ENCODE results near the gene POMT2. TPM values are rescaled to one million over a fixed set of nuclear protein-coding genes. Genes with fewer than 3 reads are reported as not detected.

Gene POMT2, protein sequence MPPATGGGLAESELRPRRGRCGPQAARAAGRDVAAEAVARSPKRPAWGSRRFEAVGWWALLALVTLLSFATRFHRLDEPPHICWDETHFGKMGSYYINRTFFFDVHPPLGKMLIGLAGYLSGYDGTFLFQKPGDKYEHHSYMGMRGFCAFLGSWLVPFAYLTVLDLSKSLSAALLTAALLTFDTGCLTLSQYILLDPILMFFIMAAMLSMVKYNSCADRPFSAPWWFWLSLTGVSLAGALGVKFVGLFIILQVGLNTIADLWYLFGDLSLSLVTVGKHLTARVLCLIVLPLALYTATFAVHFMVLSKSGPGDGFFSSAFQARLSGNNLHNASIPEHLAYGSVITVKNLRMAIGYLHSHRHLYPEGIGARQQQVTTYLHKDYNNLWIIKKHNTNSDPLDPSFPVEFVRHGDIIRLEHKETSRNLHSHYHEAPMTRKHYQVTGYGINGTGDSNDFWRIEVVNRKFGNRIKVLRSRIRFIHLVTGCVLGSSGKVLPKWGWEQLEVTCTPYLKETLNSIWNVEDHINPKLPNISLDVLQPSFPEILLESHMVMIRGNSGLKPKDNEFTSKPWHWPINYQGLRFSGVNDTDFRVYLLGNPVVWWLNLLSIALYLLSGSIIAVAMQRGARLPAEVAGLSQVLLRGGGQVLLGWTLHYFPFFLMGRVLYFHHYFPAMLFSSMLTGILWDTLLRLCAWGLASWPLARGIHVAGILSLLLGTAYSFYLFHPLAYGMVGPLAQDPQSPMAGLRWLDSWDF
- total RNA-seq (10 to 100 TPM in 8 of 9 donors, 1 to 10 TPM in 1; 7.3 to 27.6 (median 15.3) TPM), polyA plus RNA-seq (10 to 100 TPM in 1 of 2 donors, 1 to 10 TPM in 1; 7.0 to 17.9 TPM)
- long read RNA-seq, donor 1, full-length matches to known transcripts = 4 of 8 reads
- long read RNA-seq, donor 1, partial matches to known transcripts = 0 of 8 reads
- long read RNA-seq, donor 1, other reads (novel, unspliced or antisense) = 4 of 8 reads
- long read RNA-seq, donor 2, full-length matches to known transcripts = 2 of 7 reads
- long read RNA-seq, donor 2, partial matches to known transcripts = 2 of 7 reads
- long read RNA-seq, donor 2, other reads (novel, unspliced or antisense) = 3 of 7 reads
- long read RNA-seq, donor 3, full-length matches to known transcripts = 11 of 21 reads
- long read RNA-seq, donor 3, partial matches to known transcripts = 4 of 21 reads
- long read RNA-seq, donor 3, other reads (novel, unspliced or antisense) = 6 of 21 reads

DNA sequence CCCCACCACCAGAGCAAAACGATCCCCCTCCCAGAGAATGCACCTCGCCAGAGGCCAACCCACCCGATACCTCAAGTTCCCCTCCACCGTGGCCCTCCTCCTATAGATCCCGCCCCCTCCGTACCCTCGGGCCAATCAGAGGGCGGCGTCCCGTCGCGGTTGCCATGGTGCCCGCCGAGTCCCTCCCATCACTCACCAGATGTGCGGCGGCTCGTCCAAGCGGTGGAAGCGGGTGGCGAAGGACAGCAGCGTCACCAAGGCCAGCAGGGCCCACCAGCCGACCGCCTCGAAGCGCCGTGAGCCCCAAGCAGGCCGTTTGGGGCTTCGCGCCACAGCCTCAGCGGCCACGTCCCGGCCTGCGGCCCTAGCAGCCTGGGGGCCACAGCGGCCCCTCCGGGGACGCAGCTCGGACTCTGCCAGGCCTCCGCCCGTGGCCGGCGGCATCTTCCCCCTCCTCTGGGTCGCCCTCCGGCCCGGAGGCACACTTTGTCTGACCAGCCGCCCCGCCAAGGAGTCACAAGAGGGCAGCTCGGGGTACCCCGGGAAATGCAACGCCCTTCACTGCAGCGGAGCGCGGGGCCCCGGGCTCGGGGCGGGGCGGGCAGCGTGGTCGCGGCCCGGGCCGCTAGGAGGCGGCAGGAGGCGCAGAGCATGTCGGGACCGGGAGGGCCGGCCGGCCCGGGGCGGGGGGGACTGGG lies at the start of gene POMT2:
Gene POMT2 (minus strand): TSS at position 646 of the 698 bp plus-strand sequence. CDS start 202 bp downstream, at position 444.
- 0 to 1% (median 0%) methylated on average over 24 to 69 of the region's 69 CpGs for WGBS, 4 donors

GRCh38 chr14:77369285-77369684 lies 48.6 kb upstream of the POMT2 start:
- Histone ChIP-seq H3K27ac (no peak overlapping the region), H3K4me3 (no peak overlapping the region), H3K27me3 (no peaks in the 10 kb centered on the region), H3K9me3 (no peaks in the 10 kb centered on the region), H3K36me3 (no peaks in the 10 kb centered on the region), H3K4me1 (peaks cover 0 to 8% (median 0%) of the 10 kb centered on the region in 12 donors)
- WGBS, 4 donors = 0 to 56% (median 35%) methylated on average over 1 of the region's 1 CpG
- DNase-seq = no peak
- no peak for TF ChIP-seq POLR2A (IDR thresholded peaks at IDR 0.05)
- TF ChIP-seq, protein P1, sequence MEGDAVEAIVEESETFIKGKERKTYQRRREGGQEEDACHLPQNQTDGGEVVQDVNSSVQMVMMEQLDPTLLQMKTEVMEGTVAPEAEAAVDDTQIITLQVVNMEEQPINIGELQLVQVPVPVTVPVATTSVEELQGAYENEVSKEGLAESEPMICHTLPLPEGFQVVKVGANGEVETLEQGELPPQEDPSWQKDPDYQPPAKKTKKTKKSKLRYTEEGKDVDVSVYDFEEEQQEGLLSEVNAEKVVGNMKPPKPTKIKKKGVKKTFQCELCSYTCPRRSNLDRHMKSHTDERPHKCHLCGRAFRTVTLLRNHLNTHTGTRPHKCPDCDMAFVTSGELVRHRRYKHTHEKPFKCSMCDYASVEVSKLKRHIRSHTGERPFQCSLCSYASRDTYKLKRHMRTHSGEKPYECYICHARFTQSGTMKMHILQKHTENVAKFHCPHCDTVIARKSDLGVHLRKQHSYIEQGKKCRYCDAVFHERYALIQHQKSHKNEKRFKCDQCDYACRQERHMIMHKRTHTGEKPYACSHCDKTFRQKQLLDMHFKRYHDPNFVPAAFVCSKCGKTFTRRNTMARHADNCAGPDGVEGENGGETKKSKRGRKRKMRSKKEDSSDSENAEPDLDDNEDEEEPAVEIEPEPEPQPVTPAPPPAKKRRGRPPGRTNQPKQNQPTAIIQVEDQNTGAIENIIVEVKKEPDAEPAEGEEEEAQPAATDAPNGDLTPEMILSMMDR (IDR thresholded peaks at IDR 0.05) = no peak
- intact Hi-C loops (cut with DNase I) = no loop called here
- ATAC-seq = no peak

More for the DNA sequence above, at the start of gene POMT2:
- ATAC-seq = peak; percentile 62 to 86 (median 80)
- Histone ChIP-seq H3K27ac (peak within 1 kb of the TSS; percentile 92 to 99 (median 96)), H3K9me3 (no peaks in the 10 kb centered on the region), H3K27me3 (no peaks in the 10 kb centered on the region), H3K36me3 (no peaks in the 10 kb centered on the region), H3K4me1 (peaks cover 0 to 37% (median 17%) of the 10 kb centered on the region in 12 donors), H3K4me3 (peak within 1 kb of the TSS; percentile 79 to 99 (median 90))
- intact Hi-C loops (cut with DNase I) = loop anchor here in 7 of 10 donors (2.0 to 5.0 kb wide), 4 partner anchors 56 to 137 kb away; partner anchors contain the start of genes SAMD15 (in 5 of the 7), TMED8 (in 5 of the 7), VIPAS39 (in 5 of the 7) and AHSA1 (in 4 of the 7)
- DNase-seq = peak; percentile 94 to 98 (median 96)
- TF ChIP-seq, protein P1 (IDR thresholded peaks at IDR 0.05) = peak; percentile 18 to 70 (median 54)
- TF ChIP-seq POLR2A (IDR thresholded peaks at IDR 0.05) = peak in 1 of 2 donors; percentile 80

DNA sequence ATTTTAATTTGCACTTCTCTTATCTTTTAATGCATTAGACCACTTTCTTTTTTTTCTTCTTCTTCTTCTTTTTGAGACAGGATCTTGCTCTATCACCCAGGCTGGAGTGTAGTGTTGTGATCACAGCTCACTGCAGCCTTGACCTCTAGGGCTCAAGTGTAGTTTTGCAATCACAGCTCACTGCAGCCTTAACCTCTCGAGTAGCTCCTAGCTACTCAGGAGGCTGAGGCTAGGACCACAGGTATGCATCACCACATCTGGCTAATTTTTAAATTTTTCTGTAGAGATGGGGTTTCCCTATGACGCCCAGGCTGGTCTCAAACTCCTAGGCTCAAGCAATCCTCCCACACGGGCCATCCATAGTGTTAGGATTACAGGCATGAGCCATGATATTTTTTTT lies 43.5 kb upstream of the POMT2 start:
- no peak for TF ChIP-seq POLR2A (IDR thresholded peaks at IDR 0.05)
- TF ChIP-seq, protein P1 (IDR thresholded peaks at IDR 0.05) = no peak
- intact Hi-C loops (cut with DNase I) = no loop called here
- Histone ChIP-seq H3K27me3 (no peaks in the 10 kb centered on the region), H3K27ac (no peak overlapping the region), H3K4me3 (no peak overlapping the region), H3K4me1 (no peaks in the 10 kb centered on the region), H3K9me3 (no peaks in the 10 kb centered on the region), H3K36me3 (no peaks in the 10 kb centered on the region)
- DNase-seq (no peak), ATAC-seq (no peak)
- WGBS, 4 donors = 88 to 98% (median 92%) methylated on average over 3 of the region's 3 CpGs

Data from heart left ventricle (tissue), 16 donors.